Chondrocyte (in vitro differentiated cells): Measurements from ENCODE around the gene FBLN5. TPM values are rescaled to one million over a fixed set of nuclear protein-coding genes. Genes with fewer than 3 reads are reported as not detected.
"Not testable (repeated sequence)": the region's sequence is repeated elsewhere in the genome, so short reads cannot be mapped to it uniquely, and the experiment has no call there.

Experiments used
- DNase-seq: peaks from one replicate; pipeline ENCODE4 v3.0.0; 2021; ENCODE audit warnings: mixed read lengths, low spot score
- H3K27ac Mint-ChIP-seq: one replicate; pipeline ENCODE4 v1.8.0; 2021; ENCODE audit warnings: mild to moderate bottlenecking, moderate library complexity, mixed read lengths; ENCODE audit not compliant: unreplicated experiment
- H3K27me3 Mint-ChIP-seq: 2 replicates; pipeline ENCODE4 v1.8.0; 2021; ENCODE audit warnings: low read depth, mixed read lengths
- H3K36me3 Mint-ChIP-seq: 2 replicates; pipeline ENCODE4 v1.8.0; 2021; ENCODE audit warnings: low read depth, mixed read lengths
- H3K4me1 Mint-ChIP-seq: 2 replicates; pipeline ENCODE4 v1.8.0; 2021; ENCODE audit warnings: low read depth, mild to moderate bottlenecking, mixed read lengths
- H3K4me3 Mint-ChIP-seq: one replicate; pipeline ENCODE4 v1.8.0; 2021; ENCODE audit warnings: mild to moderate bottlenecking, moderate library complexity, mixed read lengths; ENCODE audit not compliant: unreplicated experiment
- H3K9me3 Mint-ChIP-seq: 2 replicates; pipeline ENCODE4 v1.8.0; 2021; ENCODE audit warnings: low read depth, mixed read lengths
- CTCF ChIP-seq: fragments of 200-600 bp; sonication (generic); IDR thresholded peaks from 2 replicates; pipeline ENCODE4 v1.5.0; 2021; ENCODE audit warnings: antibody characterized with exemption, mild to moderate bottlenecking, moderate library complexity
- total RNA-seq: library from RNA; stranded (reverse); gene quantifications from 3 replicates; pipeline ENCODE4 v1.2.1, GENCODE V29; 2021

Gene FBLN5
- total RNA-seq, 1 donor from 2014 or later = 1,232 TPM

- Mint-ChIP-seq H3K36me3 (peaks cover 7% of the 10 kb centered on the region), H3K4me3 (no peak overlapping the region), H3K4me1 (peaks cover 4% of the 10 kb centered on the region), H3K27me3 (no peaks in the 10 kb centered on the region), H3K27ac (no peak overlapping the region), H3K9me3 (no peaks in the 10 kb centered on the region)
- no peak for DNase-seq
- TF ChIP-seq CTCF = no peak
Observed at GRCh38 chr14:91845652-91846051, 101.8 kb downstream of the FBLN5 start.

- H3K9me3 Mint-ChIP-seq, DNase-seq, H3K27me3 Mint-ChIP-seq, H3K4me3 Mint-ChIP-seq, H3K36me3 Mint-ChIP-seq, H3K27ac Mint-ChIP-seq, H3K4me1 Mint-ChIP-seq: not testable (repeated sequence)
Observed at GRCh38 chr14:91845056-91845455, 102.4 kb downstream of the FBLN5 start.

GRCh38 chr14:91844029-91844428 lies 103.5 kb downstream of the FBLN5 start:
- TF ChIP-seq CTCF = no peak
- Mint-ChIP-seq H3K4me1 (peaks cover 4% of the 10 kb centered on the region), H3K4me3 (no peak overlapping the region), H3K27me3 (peaks cover 3% of the 10 kb centered on the region), H3K27ac (no peak overlapping the region), H3K9me3 (no peaks in the 10 kb centered on the region), H3K36me3 (peaks cover 9% of the 10 kb centered on the region)
- no peak for DNase-seq

- Mint-ChIP-seq H3K27ac (no peak overlapping the region), H3K9me3 (no peaks in the 10 kb centered on the region), H3K4me3 (no peak overlapping the region), H3K4me1 (peaks cover 4% of the 10 kb centered on the region), H3K36me3 (peaks cover 8% of the 10 kb centered on the region), H3K27me3 (peaks cover 3% of the 10 kb centered on the region)
- TF ChIP-seq CTCF = no peak
- no peak for DNase-seq
Observed at GRCh38 chr14:91843437-91843836, 104.1 kb downstream of the FBLN5 start.

- TF ChIP-seq CTCF = no peak
- no peaks in the 10 kb centered on the region for H3K9me3 Mint-ChIP-seq
- peaks cover 16% of the 10 kb centered on the region for H3K4me1 Mint-ChIP-seq
- peaks cover 9% of the 10 kb centered on the region for H3K27me3 Mint-ChIP-seq
- no peak overlapping the region for H3K27ac Mint-ChIP-seq
- DNase-seq = no peak
- peaks cover 8% of the 10 kb centered on the region for H3K36me3 Mint-ChIP-seq
- H3K4me3 Mint-ChIP-seq = no peak overlapping the region
Observed at GRCh38 chr14:91841065-91841464, 106.4 kb downstream of the FBLN5 start.

- Mint-ChIP-seq H3K27ac (no peak overlapping the region), H3K27me3 (peaks cover 10% of the 10 kb centered on the region), H3K9me3 (no peaks in the 10 kb centered on the region), H3K36me3 (peaks cover 9% of the 10 kb centered on the region), H3K4me1 (peaks cover 19% of the 10 kb centered on the region), H3K4me3 (no peak overlapping the region)
- no peak for TF ChIP-seq CTCF
- no peak for DNase-seq
Observed at GRCh38 chr14:91839749-91840148, 107.7 kb downstream of the FBLN5 start.
